ENCODE data around the gene GIPC2. TPM values are rescaled to one million over a fixed set of nuclear protein-coding genes. Genes with fewer than 3 reads are reported as not detected.
A peak's percentile ranks its signal among the peaks of the same experiment; 100 is the strongest.

Gene GIPC2
- total and polyA plus RNA-seq, 12 donors, result 10.6 to 53.4 (median 32.5) TPM

DNA sequence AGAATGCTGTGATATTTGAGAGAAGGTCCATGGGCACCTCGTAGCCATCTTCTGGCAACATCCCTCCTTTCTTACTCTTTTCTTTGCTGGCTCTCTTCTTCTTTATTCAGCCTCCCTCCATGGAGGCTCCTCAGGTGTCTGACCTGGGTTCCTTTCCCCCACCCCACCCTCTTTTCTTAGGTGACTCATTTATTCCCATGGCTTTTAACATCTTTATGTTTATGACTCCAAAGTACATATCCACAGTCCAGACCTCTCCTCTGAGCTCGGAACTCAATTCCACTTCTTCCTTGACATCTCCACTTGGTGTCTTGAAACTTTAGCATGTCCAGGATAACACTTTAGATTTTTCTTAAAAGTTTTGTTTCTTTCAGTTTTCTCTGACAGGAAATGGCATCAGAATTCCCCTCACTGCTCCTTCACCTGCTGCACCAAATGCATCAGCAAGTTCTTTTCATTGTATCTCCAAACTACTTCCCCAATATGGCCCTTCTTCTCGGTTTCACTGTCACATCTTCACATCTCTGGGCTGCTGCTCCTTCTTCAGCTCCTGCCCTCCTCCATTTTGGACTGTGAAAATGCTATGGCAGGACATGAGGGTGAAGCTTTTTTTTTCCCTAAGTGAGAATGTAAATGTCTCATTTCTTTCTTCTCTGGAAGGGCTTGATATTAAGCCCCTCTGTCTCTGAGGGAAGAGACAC, 95.9 kb downstream of the GIPC2 start:
- no peak for TF ChIP-seq POLR2A (IDR thresholded peaks at IDR 0.05)
- TF ChIP-seq, protein P1, sequence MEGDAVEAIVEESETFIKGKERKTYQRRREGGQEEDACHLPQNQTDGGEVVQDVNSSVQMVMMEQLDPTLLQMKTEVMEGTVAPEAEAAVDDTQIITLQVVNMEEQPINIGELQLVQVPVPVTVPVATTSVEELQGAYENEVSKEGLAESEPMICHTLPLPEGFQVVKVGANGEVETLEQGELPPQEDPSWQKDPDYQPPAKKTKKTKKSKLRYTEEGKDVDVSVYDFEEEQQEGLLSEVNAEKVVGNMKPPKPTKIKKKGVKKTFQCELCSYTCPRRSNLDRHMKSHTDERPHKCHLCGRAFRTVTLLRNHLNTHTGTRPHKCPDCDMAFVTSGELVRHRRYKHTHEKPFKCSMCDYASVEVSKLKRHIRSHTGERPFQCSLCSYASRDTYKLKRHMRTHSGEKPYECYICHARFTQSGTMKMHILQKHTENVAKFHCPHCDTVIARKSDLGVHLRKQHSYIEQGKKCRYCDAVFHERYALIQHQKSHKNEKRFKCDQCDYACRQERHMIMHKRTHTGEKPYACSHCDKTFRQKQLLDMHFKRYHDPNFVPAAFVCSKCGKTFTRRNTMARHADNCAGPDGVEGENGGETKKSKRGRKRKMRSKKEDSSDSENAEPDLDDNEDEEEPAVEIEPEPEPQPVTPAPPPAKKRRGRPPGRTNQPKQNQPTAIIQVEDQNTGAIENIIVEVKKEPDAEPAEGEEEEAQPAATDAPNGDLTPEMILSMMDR (IDR thresholded peaks at IDR 0.05), result no peak
- no peak overlapping the region for H3K4me3 ChIP-seq
- H3K9me3 ChIP-seq (replicated peaks in 1 of 3), result no peaks in the 10 kb centered on the region
- WGBS, 4 donors, result 86 to 95% (median 92%) methylated on average over 3 of the region's 3 CpGs
- H3K27me3 ChIP-seq, result no peaks in the 10 kb centered on the region
- no peaks in the 10 kb centered on the region for H3K4me1 ChIP-seq (replicated peaks in 1 of 2)
- DNase-seq, result no peak
- H3K27ac ChIP-seq, result no peak overlapping the region
- intact Hi-C loops (cut with DNase I), result loop anchor here in 1 of 2 donors (5.0 kb wide), 1 partner anchor 466 kb away; no protein-coding TSS in a partner anchor
- no peaks in the 10 kb centered on the region for H3K36me3 ChIP-seq (replicated peaks in 1 of 2)

DNA sequence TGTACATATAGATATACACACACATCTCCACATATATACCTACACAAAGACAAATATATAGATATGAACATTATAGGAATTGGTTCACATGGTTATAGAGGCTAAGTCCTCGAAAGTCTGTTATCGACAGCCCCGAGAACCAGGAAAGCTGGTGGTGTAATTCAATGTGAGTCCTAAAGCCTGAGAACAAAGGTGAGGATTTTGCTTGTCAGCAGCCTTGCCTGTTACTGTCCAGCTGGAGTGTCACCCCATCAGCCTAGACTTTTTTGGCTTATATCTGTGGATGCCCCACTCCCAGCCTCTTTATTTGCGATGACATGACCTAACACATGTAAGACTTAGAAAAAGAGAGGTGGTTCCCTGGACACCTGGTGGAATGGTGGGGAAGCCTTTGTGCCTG, 97.0 kb downstream of the GIPC2 start:
- TF ChIP-seq, protein P1 (IDR thresholded peaks at IDR 0.05), result no peak
- TF ChIP-seq POLR2A (IDR thresholded peaks at IDR 0.05), result no peak
- H3K36me3 ChIP-seq (replicated peaks in 1 of 2), result no peaks in the 10 kb centered on the region
- intact Hi-C loops (cut with DNase I), result loop anchor here in 1 of 2 donors (5.0 kb wide), 1 partner anchor 465 kb away; no protein-coding TSS in a partner anchor
- no peak for DNase-seq
- 91 to 97% (median 95%) methylated on average over 4 of the region's 4 CpGs for WGBS, 4 donors
- H3K27ac ChIP-seq, result no peak overlapping the region
- no peaks in the 10 kb centered on the region for H3K27me3 ChIP-seq
- H3K4me1 ChIP-seq (replicated peaks in 1 of 2), result no peaks in the 10 kb centered on the region
- H3K9me3 ChIP-seq (replicated peaks in 1 of 3), result no peaks in the 10 kb centered on the region
- H3K4me3 ChIP-seq, result no peak overlapping the region

DNA sequence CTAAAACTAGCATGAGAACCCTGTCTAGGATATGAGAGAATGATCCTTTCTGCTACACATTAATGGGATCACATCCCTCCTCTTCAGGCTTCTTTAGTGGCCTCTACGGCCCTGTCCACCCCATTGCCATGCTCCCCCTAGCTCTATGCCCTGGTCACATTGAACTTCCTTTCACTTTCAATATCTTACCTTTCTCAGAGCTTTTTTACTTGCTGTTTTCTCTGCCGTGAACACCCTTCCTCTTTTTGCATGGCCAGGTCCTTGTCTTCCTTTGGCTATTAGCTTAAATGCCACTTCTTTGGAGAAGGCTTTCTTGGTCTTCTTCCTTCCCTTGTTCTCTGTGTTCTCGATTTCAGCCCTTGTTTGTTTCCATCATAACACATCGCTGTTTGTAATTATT, 97.4 kb downstream of the GIPC2 start:
- Histone ChIP-seq H3K4me1 (replicated peaks in 1 of 2) (no peaks in the 10 kb centered on the region), H3K27me3 (no peaks in the 10 kb centered on the region), H3K36me3 (replicated peaks in 1 of 2) (no peaks in the 10 kb centered on the region), H3K27ac (peak overlapping the region in 1 of 5 donors; percentile 6), H3K9me3 (replicated peaks in 1 of 3) (no peaks in the 10 kb centered on the region), H3K4me3 (no peak overlapping the region)
- WGBS, 4 donors, result 68 to 78% (median 70%) methylated on average over 4 of the region's 4 CpGs
- no peak for DNase-seq
- intact Hi-C loops (cut with DNase I), result loop anchor here in 1 of 2 donors (5.0 kb wide), 1 partner anchor 464 kb away; no protein-coding TSS in a partner anchor
- TF ChIP-seq POLR2A (IDR thresholded peaks at IDR 0.05), result no peak
- TF ChIP-seq, protein P1 (IDR thresholded peaks at IDR 0.05), result no peak

DNA sequence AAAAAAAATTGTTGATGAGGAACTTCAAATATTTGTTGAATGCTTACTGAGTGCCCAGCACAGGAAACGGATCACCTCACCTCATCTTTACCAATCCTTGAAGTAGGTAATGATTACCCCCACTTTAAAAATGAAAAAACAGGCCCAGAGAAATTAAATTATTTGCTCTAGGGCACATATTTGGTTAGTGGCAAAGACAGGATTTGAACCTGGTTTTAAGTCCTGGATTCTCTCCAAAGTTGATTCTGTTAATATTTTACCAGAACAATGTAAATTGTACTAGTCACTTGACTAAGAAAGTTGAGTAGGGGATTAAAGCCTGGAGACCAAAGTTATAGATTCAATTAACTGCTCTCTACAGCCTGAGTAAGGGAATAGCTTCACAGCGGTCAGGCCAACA, 97.9 kb downstream of the GIPC2 start:
- TF ChIP-seq, protein P1 (IDR thresholded peaks at IDR 0.05), result no peak
- no peak for TF ChIP-seq POLR2A (IDR thresholded peaks at IDR 0.05)

More for the DNA sequence above, 97.9 kb downstream of the GIPC2 start:
- H3K27ac ChIP-seq, result no peak overlapping the region
- H3K27me3 ChIP-seq, result no peaks in the 10 kb centered on the region
- H3K9me3 ChIP-seq (replicated peaks in 1 of 3), result no peaks in the 10 kb centered on the region
- no peaks in the 10 kb centered on the region for H3K36me3 ChIP-seq (replicated peaks in 1 of 2)
- intact Hi-C loops (cut with DNase I), result loop anchor here in 1 of 2 donors (5.0 kb wide), 1 partner anchor 464 kb away; no protein-coding TSS in a partner anchor
- no peak for DNase-seq
- WGBS, 4 donors, result 91 to 96% (median 92%) methylated on average over 2 of the region's 2 CpGs
- H3K4me3 ChIP-seq, result no peak overlapping the region
- no peaks in the 10 kb centered on the region for H3K4me1 ChIP-seq (replicated peaks in 1 of 2)

Measured in adrenal gland (tissue), 12 donors.